ENCODE results near the gene SORBS1.

Gene SORBS1

GRCh38 chr10:95459446-95460045, 101.6 kb downstream of the SORBS1 start:
- no peak for DNase-seq (ENCODE audit: low spot score)

GRCh38 chr10:95458871-95459270, 102.3 kb downstream of the SORBS1 start:
- no peak for DNase-seq (ENCODE audit: low spot score)

GRCh38 chr10:95458014-95458413, 103.2 kb downstream of the SORBS1 start:
- DNase-seq (ENCODE audit: low spot score) = no peak

- DNase-seq (ENCODE audit: low spot score) = no peak
Measured at GRCh38 chr10:95457319-95457886, 103.8 kb downstream of the SORBS1 start.

GRCh38 chr10:95456516-95456915, 104.7 kb downstream of the SORBS1 start:
- no peak for DNase-seq (ENCODE audit: low spot score)

GRCh38 chr10:95454940-95455339, 106.2 kb downstream of the SORBS1 start:
- no peak for DNase-seq (ENCODE audit: low spot score)

GRCh38 chr10:95454356-95454755, 106.8 kb downstream of the SORBS1 start:
- DNase-seq (ENCODE audit: low spot score) = no peak

- DNase-seq (ENCODE audit: low spot score) = no peak
Measured at GRCh38 chr10:95451568-95452524, 109.3 kb downstream of the SORBS1 start.

GRCh38 chr10:95451150-95451549, 110.0 kb downstream of the SORBS1 start:
- DNase-seq (ENCODE audit: low spot score) = no peak

- DNase-seq (ENCODE audit: low spot score) = no peak
Measured at GRCh38 chr10:95450188-95450587, 111.0 kb downstream of the SORBS1 start.

GRCh38 chr10:95447685-95448084, 113.5 kb downstream of the SORBS1 start:
- no peak for DNase-seq (ENCODE audit: low spot score)

GRCh38 chr10:95445837-95446486, 115.2 kb downstream of the SORBS1 start:
- DNase-seq (ENCODE audit: low spot score) = peak; percentile 61

GRCh38 chr10:95445223-95445836, 115.8 kb downstream of the SORBS1 start:
- DNase-seq (ENCODE audit: low spot score) = no peak

GRCh38 chr10:95444792-95445191, 116.4 kb downstream of the SORBS1 start:
- DNase-seq (ENCODE audit: low spot score) = no peak

- no peak for DNase-seq (ENCODE audit: low spot score)
Measured at GRCh38 chr10:95443636-95444035, 117.5 kb downstream of the SORBS1 start.

- no peak for DNase-seq (ENCODE audit: low spot score)
Measured at GRCh38 chr10:95442341-95442740, 118.8 kb downstream of the SORBS1 start.

GRCh38 chr10:95441547-95441923, 119.6 kb downstream of the SORBS1 start:
- DNase-seq (ENCODE audit: low spot score) = no peak

- no peak for DNase-seq (ENCODE audit: low spot score)
Measured at GRCh38 chr10:95440756-95441546, 120.2 kb downstream of the SORBS1 start.

- no peak for DNase-seq (ENCODE audit: low spot score)
Measured at GRCh38 chr10:95440038-95440725, 121.0 kb downstream of the SORBS1 start.

GRCh38 chr10:95438781-95439180, 122.4 kb downstream of the SORBS1 start:
- DNase-seq (ENCODE audit: low spot score) = no peak

GRCh38 chr10:95437669-95438068, 123.5 kb downstream of the SORBS1 start:
- DNase-seq (ENCODE audit: low spot score) = no peak
